ENCODE data around the gene GDPD3.

The GDPD3 gene

GRCh38 chr16:30075503-30076275, 37.6 kb downstream of the GDPD3 start, which contains the start of gene PPP4C:
PPP4C (plus strand) TSS chr16:30075994; CDS start chr16:30076378, 384 bp downstream.
- DNase-seq, result peak; percentile 50

GRCh38 chr16:30070490-30070889, 42.8 kb downstream of the GDPD3 start:
- no peak for DNase-seq

GRCh38 chr16:30069611-30070462, 43.5 kb downstream of the GDPD3 start:
- no peak for DNase-seq

GRCh38 chr16:30068750-30069610, 44.4 kb downstream of the GDPD3 start:
- no peak for DNase-seq

GRCh38 chr16:30068333-30068732, 45.0 kb downstream of the GDPD3 start:
- DNase-seq, result no peak

GRCh38 chr16:30067584-30067916, 45.8 kb downstream of the GDPD3 start:
- no peak for DNase-seq

- DNase-seq, result no peak
Observed at GRCh38 chr16:30066761-30067583, 46.4 kb downstream of the GDPD3 start.

- no peak for DNase-seq
Observed at GRCh38 chr16:30065943-30066760, 47.2 kb downstream of the GDPD3 start.

- DNase-seq, result peak; percentile 95
Observed at GRCh38 chr16:30065102-30065942, 48.0 kb downstream of the GDPD3 start, which contains the start of gene ALDOA. ALDOA (plus strand) TSS chr16:30065760; CDS start chr16:30066898, 1,138 bp downstream.

- no peak for DNase-seq
Observed at GRCh38 chr16:30064729-30065101, 48.6 kb downstream of the GDPD3 start.

GRCh38 chr16:30063893-30064728, 49.2 kb downstream of the GDPD3 start:
- peak; percentile 52 for DNase-seq

GRCh38 chr16:30063278-30063892, 50.0 kb downstream of the GDPD3 start:
- DNase-seq, result no peak

GRCh38 chr16:30060836-30061554, 52.3 kb downstream of the GDPD3 start:
- DNase-seq, result no peak

- no peak for DNase-seq
Observed at GRCh38 chr16:30060346-30060745, 53.0 kb downstream of the GDPD3 start.

GRCh38 chr16:30054959-30055553, 58.3 kb downstream of the GDPD3 start:
- no peak for DNase-seq
